ENCODE data around the gene ITSN1. TPM values are rescaled to one million over a fixed set of nuclear protein-coding genes. Genes with fewer than 3 reads are reported as not detected.
A peak's percentile ranks its signal among the peaks of the same experiment; 100 is the strongest.

The ITSN1 gene
- total RNA-seq, 1 experiment from 2014 or later: 42.6 TPM

- Mint-ChIP-seq H3K4me3 (ENCODE audit: unreplicated experiment) (no peak overlapping the region), H3K9me3 (ENCODE audit: unreplicated experiment) (no peaks in the 10 kb centered on the region), H3K27me3 (ENCODE audit: insufficient read depth, unreplicated experiment) (no peaks in the 10 kb centered on the region), H3K4me1 (ENCODE audit: insufficient read depth, unreplicated experiment) (peaks cover 16% of the 10 kb centered on the region), H3K27ac (ENCODE audit: low read depth, unreplicated experiment) (peak overlapping the region; percentile 80), H3K36me3 (ENCODE audit: insufficient read depth, unreplicated experiment) (peaks cover 33% of the 10 kb centered on the region)
- intact Hi-C loops (cut with micrococcal nuclease): loop anchor here (5.0 kb wide), 1 partner anchor 121 kb away; the partner anchor contains the start of genes CRYZL1 and ITSN1
- ChIA-PET CTCF (interaction anchor here (0.6 to 0.7 kb wide), 3 partner anchors 53 to 180 kb away, joined by 3 to 4 read pairs (median 3); no protein-coding TSS in a partner anchor), POLR2A (interaction anchor here (1.2 to 1.3 kb wide), 2 partner anchors 68 to 121 kb away, joined by 3 read pairs; partner anchors contain the start of gene ITSN1)
- no TSS peak for BruUV-seq (replicated peaks)
- DNase-seq (ENCODE audit: unreplicated experiment): no peak
- TF ChIP-seq CTCF (IDR thresholded peaks at IDR 0.05; ENCODE audit: unreplicated experiment): no peak
These were observed 120.7 kb downstream of the ITSN1 start for GRCh38 chr21:33762803-33763581.

GRCh38 chr21:33763582-33763899 is 121.2 kb downstream of the ITSN1 start:
- ChIA-PET POLR2A (interaction anchor here (1.2 to 1.3 kb wide), 2 partner anchors 68 to 121 kb away, joined by 3 read pairs; partner anchors contain the start of gene ITSN1), CTCF (interaction anchor here (0.6 kb wide), 1 partner anchor 150 kb away, joined by 3 read pairs; no protein-coding TSS in a partner anchor)
- intact Hi-C loops (cut with micrococcal nuclease): loop anchor here (5.0 kb wide), 1 partner anchor 121 kb away; the partner anchor contains the start of genes CRYZL1 and ITSN1
- Mint-ChIP-seq H3K27me3 (ENCODE audit: insufficient read depth, unreplicated experiment) (no peaks in the 10 kb centered on the region), H3K4me1 (ENCODE audit: insufficient read depth, unreplicated experiment) (peaks cover 16% of the 10 kb centered on the region), H3K27ac (ENCODE audit: low read depth, unreplicated experiment) (peak overlapping the region; percentile 80), H3K9me3 (ENCODE audit: unreplicated experiment) (no peaks in the 10 kb centered on the region), H3K4me3 (ENCODE audit: unreplicated experiment) (no peak overlapping the region), H3K36me3 (ENCODE audit: insufficient read depth, unreplicated experiment) (peaks cover 34% of the 10 kb centered on the region)
- no peak for DNase-seq (ENCODE audit: unreplicated experiment)
- no TSS peak for BruUV-seq (replicated peaks)
- no peak for TF ChIP-seq CTCF (IDR thresholded peaks at IDR 0.05; ENCODE audit: unreplicated experiment)

GRCh38 chr21:33767236-33767635 is 124.9 kb downstream of the ITSN1 start:
- Mint-ChIP-seq H3K27me3 (ENCODE audit: insufficient read depth, unreplicated experiment) (no peaks in the 10 kb centered on the region), H3K27ac (ENCODE audit: low read depth, unreplicated experiment) (no peak overlapping the region), H3K4me3 (ENCODE audit: unreplicated experiment) (no peak overlapping the region), H3K9me3 (ENCODE audit: unreplicated experiment) (peaks cover 13% of the 10 kb centered on the region), H3K4me1 (ENCODE audit: insufficient read depth, unreplicated experiment) (peaks cover 7% of the 10 kb centered on the region), H3K36me3 (ENCODE audit: insufficient read depth, unreplicated experiment) (peaks cover 57% of the 10 kb centered on the region)
- intact Hi-C loops (cut with micrococcal nuclease): no loop called here
- POLR2A ChIA-PET: interaction anchor here (0.7 kb wide), 1 partner anchor 126 kb away, joined by 3 read pairs; no protein-coding TSS in a partner anchor
- BruUV-seq (replicated peaks): no TSS peak
- CTCF ChIA-PET: interaction anchor here (0.6 kb wide), 1 partner anchor 864 kb away, joined by 3 read pairs; no protein-coding TSS in a partner anchor
- no peak for DNase-seq (ENCODE audit: unreplicated experiment)
- no peak for TF ChIP-seq CTCF (IDR thresholded peaks at IDR 0.05; ENCODE audit: unreplicated experiment)

GRCh38 chr21:33767960-33768359 is 125.7 kb downstream of the ITSN1 start:
- DNase-seq (ENCODE audit: unreplicated experiment): no peak
- BruUV-seq (replicated peaks): no TSS peak
- H3K4me3 Mint-ChIP-seq (ENCODE audit: unreplicated experiment): no peak overlapping the region
- TF ChIP-seq CTCF (IDR thresholded peaks at IDR 0.05; ENCODE audit: unreplicated experiment): no peak
- no peak overlapping the region for H3K27ac Mint-ChIP-seq (ENCODE audit: low read depth, unreplicated experiment)
- peaks cover 13% of the 10 kb centered on the region for H3K9me3 Mint-ChIP-seq (ENCODE audit: unreplicated experiment)
- H3K36me3 Mint-ChIP-seq (ENCODE audit: insufficient read depth, unreplicated experiment): peaks cover 57% of the 10 kb centered on the region
- no peaks in the 10 kb centered on the region for H3K27me3 Mint-ChIP-seq (ENCODE audit: insufficient read depth, unreplicated experiment)
- intact Hi-C loops (cut with micrococcal nuclease): no loop called here
- POLR2A ChIA-PET: interaction anchor here (0.6 kb wide), 2 partner anchors 94 to 121 kb away, joined by 3 read pairs; no protein-coding TSS in a partner anchor
- CTCF ChIA-PET: no interaction called here
- H3K4me1 Mint-ChIP-seq (ENCODE audit: insufficient read depth, unreplicated experiment): peaks cover 7% of the 10 kb centered on the region

Data from MCF 10A (cell line).